WTC11 (cell line): ENCODE results near the gene ARVCF. TPM values are rescaled to one million over a fixed set of nuclear protein-coding genes. Genes with fewer than 3 reads are reported as not detected.

Experiments used
- ATAC-seq: fragments of 200-7000 bp; cut with Tn5 transposase; 2 replicates; pipeline ENCODE4 v1.10.0; 2021; ENCODE audit warnings: mild to moderate bottlenecking, moderate library complexity
- CTCF ChIA-PET: fragments of 300-600 bp; sonication (Branson Sonifier 250); formaldehyde crosslinking; loops from one replicate; lab custom pipeline; 2021; ENCODE audit warnings: antibody characterized with exemption; lab: Charles Lee
- POLR2A ChIA-PET: fragments of 350-600 bp; sonication (Branson Sonifier 250); formaldehyde crosslinking; loops from one replicate; lab custom pipeline; 2021; ENCODE audit warnings: antibody characterized with exemption; lab: Charles Lee
- DNase-seq: peaks from one replicate; pipeline ENCODE4 v3.0.0; 2021; ENCODE audit warnings: low spot score
- H3K27ac Mint-ChIP-seq: 2 replicates; pipeline ENCODE4 v1.8.0; 2021; ENCODE audit warnings: mixed read lengths
- H3K27me3 Mint-ChIP-seq: 2 replicates; pipeline ENCODE4 v1.8.0; 2021; ENCODE audit warnings: low read depth, mild to moderate bottlenecking, moderate library complexity, mixed read lengths
- H3K36me3 Mint-ChIP-seq: 2 replicates; pipeline ENCODE4 v1.8.0; 2021; ENCODE audit warnings: mixed read lengths
- H3K4me1 Mint-ChIP-seq: 2 replicates; pipeline ENCODE4 v1.8.0; 2022; ENCODE audit warnings: mixed read lengths
- H3K4me3 Mint-ChIP-seq: 2 replicates; pipeline ENCODE4 v1.8.0; 2021; ENCODE audit warnings: mild to moderate bottlenecking, moderate library complexity, mixed read lengths
- H3K9me3 Mint-ChIP-seq: 2 replicates; pipeline ENCODE4 v1.8.0; 2021; ENCODE audit warnings: mixed read lengths
- JAZF1 ChIP-seq: fragments of 250-450 bp; sonication (Bioruptor Pico); IDR thresholded peaks from 2 replicates; pipeline ENCODE4 v1.9.0; 2021; ENCODE audit warnings: moderate library complexity, mild to moderate bottlenecking, inconsistent platforms
- KAT7 ChIP-seq: sonication (generic); formaldehyde crosslinking; IDR thresholded peaks from 2 replicates; pipeline ENCODE4 v1.8.1; 2023; ENCODE audit warnings: missing genetic modification reagents, mild to moderate bottlenecking, borderline replicate concordance
- ZNF317 ChIP-seq: sonication (generic); formaldehyde crosslinking; IDR thresholded peaks from 2 replicates; pipeline ENCODE4 v1.8.1; 2023; ENCODE audit warnings: low read depth, mild to moderate bottlenecking, moderate library complexity, missing genetic modification reagents, borderline replicate concordance
- ZNF671 ChIP-seq: fragments of 250-450 bp; sonication (Bioruptor Pico); IDR thresholded peaks from 2 replicates; pipeline ENCODE4 v1.8.0; 2021; ENCODE audit warnings: mild to moderate bottlenecking
- total RNA-seq: library from RNA; stranded (reverse); gene quantifications from 3 replicates; pipeline ENCODE4 v1.2.3, GENCODE V29; 2021
- TF ChIP-seq, protein P1 (sequence below): sonication (generic); formaldehyde crosslinking; IDR thresholded peaks from 2 replicates; pipeline ENCODE4 v1.8.1; 2022; ENCODE audit warnings: mild to moderate bottlenecking, moderate library complexity, missing genetic modification reagents
- TF ChIP-seq, protein P2 (sequence below): fragments of 250-450 bp; sonication (Bioruptor Pico); IDR thresholded peaks from 2 replicates; pipeline ENCODE4 v1.8.0; 2021; ENCODE audit warnings: mild to moderate bottlenecking
- TF ChIP-seq, protein P3 (sequence below): sonication (generic); formaldehyde crosslinking; IDR thresholded peaks from 2 replicates; pipeline ENCODE4 v1.8.1; 2023; ENCODE audit warnings: mild to moderate bottlenecking, moderate library complexity, missing genetic modification reagents
- TF ChIP-seq, protein P4 (sequence below): fragments of 250-450 bp; sonication (Bioruptor Pico); IDR thresholded peaks from 2 replicates; pipeline ENCODE4 v1.9.0; 2021; ENCODE audit warnings: mild to moderate bottlenecking
- TF ChIP-seq, protein P5 (sequence below): sonication (generic); formaldehyde crosslinking; IDR thresholded peaks from 2 replicates; pipeline ENCODE4 v1.8.0; 2022; ENCODE audit warnings: missing genetic modification reagents

Gene ARVCF
- total RNA-seq, 1 experiment from 2014 or later, result 65.4 TPM

DNA sequence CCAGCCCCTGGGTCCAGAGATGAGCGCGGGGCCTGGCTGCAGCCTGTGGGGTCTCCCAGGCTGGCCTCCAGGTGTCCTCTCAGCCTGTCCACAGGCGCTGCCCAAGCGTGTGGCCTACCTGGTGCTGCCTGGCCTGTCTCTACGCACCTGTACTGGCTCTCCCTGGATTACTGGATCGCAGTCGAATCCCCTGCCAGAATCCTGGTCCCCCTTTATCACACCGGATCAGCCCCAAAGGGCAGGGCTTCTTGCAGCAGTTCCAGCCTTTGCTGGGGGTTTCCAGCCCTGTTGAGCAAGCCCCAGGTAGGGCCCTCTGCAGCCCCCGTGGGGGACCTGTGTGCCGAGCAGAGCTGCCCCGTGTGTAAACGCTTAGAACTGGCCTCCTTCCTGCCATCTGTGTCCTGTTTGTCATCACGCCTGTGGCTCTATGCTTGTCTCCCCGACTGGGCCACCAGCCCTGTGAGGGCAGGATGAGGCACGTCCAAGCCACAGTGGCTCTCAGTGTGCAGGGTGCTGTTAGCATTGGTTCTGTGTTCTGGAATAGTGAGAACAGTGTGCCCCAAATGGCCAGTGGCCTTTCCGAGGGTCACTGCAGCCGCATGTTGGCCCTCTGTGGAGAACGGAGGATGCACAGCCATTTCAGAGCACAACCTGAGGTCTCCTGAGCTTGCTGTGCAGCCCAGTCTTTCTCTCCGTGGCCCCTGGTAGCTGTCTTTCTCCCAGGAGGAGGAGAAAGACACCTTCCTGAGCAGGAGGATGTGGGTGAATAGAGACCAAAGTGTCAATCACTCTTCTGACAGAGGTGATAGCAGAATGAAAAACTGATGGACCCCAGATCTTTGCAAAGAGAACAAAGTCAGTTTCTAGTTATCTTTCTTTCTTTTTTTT is 61.1 kb downstream of the ARVCF start:
- peaks cover 28% of the 10 kb centered on the region for H3K4me1 Mint-ChIP-seq
- no peak for ATAC-seq
- POLR2A ChIA-PET, result no interaction called here
- no peak overlapping the region for H3K4me3 Mint-ChIP-seq
- no peaks in the 10 kb centered on the region for H3K9me3 Mint-ChIP-seq
- TF ChIP-seq, protein P1, sequence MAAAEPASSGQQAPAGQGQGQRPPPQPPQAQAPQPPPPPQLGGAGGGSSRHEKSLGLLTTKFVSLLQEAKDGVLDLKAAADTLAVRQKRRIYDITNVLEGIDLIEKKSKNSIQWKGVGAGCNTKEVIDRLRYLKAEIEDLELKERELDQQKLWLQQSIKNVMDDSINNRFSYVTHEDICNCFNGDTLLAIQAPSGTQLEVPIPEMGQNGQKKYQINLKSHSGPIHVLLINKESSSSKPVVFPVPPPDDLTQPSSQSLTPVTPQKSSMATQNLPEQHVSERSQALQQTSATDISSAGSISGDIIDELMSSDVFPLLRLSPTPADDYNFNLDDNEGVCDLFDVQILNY (CRISPR knock-in tag), result no peak
- TF ChIP-seq, all 79 proteins: peak for 0
- Mint-ChIP-seq H3K27ac (no peak overlapping the region), H3K27me3 (no peaks in the 10 kb centered on the region), H3K36me3 (peaks cover 4% of the 10 kb centered on the region)
- DNase-seq, result no peak
- CTCF ChIA-PET, result interaction anchor here (0.7 to 3.3 kb wide), 5 partner anchors 8 to 401 kb away, joined by 3 to 28 read pairs (median 3); no protein-coding TSS in a partner anchor

DNA sequence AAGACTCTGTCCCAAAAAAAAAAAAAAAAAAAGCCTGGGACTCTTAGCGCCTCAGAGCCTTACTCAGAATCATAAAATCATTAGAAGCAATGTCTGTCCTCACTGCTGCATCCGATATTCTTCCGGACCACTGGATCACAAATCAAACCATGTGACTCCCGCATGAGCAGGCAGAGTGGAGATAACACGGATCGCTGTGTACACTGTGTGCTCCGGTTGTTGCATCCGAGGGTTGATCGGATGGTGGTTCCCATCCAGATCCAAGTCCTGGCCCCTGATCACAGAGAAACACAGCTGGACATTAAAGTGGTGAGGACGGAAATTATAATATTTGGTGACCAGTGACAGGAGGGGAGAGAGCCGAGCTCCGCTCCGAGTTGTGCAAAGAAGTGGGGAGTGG is 65.3 kb downstream of the ARVCF start:
- ChIA-PET POLR2A (no interaction called here), CTCF (interaction anchor here (0.5 to 3.7 kb wide), 4 partner anchors 12 to 96 kb away, joined by 3 to 38 read pairs (median 3); no protein-coding TSS in a partner anchor)
- no peak for DNase-seq
- Mint-ChIP-seq H3K4me3 (no peak overlapping the region), H3K9me3 (no peaks in the 10 kb centered on the region), H3K27me3 (no peaks in the 10 kb centered on the region), H3K36me3 (peaks cover 6% of the 10 kb centered on the region), H3K27ac (peak overlapping the region; percentile 43), H3K4me1 (peaks cover 23% of the 10 kb centered on the region)
- ATAC-seq, result no peak
- TF ChIP-seq, protein P2, sequence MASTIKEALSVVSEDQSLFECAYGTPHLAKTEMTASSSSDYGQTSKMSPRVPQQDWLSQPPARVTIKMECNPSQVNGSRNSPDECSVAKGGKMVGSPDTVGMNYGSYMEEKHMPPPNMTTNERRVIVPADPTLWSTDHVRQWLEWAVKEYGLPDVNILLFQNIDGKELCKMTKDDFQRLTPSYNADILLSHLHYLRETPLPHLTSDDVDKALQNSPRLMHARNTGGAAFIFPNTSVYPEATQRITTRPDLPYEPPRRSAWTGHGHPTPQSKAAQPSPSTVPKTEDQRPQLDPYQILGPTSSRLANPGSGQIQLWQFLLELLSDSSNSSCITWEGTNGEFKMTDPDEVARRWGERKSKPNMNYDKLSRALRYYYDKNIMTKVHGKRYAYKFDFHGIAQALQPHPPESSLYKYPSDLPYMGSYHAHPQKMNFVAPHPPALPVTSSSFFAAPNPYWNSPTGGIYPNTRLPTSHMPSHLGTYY (CRISPR knock-in tag), result no peak
- no peak for TF ChIP-seq ZNF317 (CRISPR knock-in tag)

DNA sequence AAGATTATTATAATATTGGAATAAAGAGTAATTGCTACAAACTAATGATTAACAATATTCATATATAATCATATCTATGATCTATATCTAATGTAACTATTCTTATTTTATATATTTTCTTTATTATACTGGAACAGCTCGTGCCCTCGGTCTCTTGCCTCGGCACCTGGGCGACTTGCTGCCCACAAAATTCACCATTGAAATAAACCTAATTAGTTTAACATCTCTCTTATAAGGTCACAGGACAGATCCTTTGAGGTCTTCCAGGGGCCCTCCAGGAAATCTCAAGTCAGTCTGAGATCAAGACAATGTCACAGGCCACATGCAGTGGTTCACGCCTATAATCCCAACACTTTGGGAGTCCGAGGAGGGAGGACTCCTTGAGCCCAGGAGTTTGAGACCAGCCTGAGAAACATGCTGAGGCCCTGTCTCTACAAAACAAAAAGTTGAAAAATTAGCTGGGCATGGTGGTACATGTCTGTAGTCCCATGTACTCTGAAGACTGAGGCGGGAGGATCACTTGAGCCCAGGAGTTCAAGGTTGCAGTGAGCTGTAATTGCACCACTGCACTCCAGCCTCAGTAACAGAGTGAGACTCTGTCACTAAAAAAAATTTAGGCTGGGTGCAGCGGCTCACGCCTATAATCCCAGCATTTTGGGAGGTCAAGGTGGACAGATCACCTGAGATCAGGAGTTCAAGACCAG is 68.4 kb downstream of the ARVCF start:
- no peaks in the 10 kb centered on the region for H3K9me3 Mint-ChIP-seq
- no peaks in the 10 kb centered on the region for H3K27me3 Mint-ChIP-seq
- ATAC-seq, result no peak
- no peak overlapping the region for H3K27ac Mint-ChIP-seq
- TF ChIP-seq KAT7 (CRISPR knock-in tag) (no peak), ZNF671 (CRISPR knock-in tag) (no peak), JAZF1 (no peak)
- TF ChIP-seq, protein P3, sequence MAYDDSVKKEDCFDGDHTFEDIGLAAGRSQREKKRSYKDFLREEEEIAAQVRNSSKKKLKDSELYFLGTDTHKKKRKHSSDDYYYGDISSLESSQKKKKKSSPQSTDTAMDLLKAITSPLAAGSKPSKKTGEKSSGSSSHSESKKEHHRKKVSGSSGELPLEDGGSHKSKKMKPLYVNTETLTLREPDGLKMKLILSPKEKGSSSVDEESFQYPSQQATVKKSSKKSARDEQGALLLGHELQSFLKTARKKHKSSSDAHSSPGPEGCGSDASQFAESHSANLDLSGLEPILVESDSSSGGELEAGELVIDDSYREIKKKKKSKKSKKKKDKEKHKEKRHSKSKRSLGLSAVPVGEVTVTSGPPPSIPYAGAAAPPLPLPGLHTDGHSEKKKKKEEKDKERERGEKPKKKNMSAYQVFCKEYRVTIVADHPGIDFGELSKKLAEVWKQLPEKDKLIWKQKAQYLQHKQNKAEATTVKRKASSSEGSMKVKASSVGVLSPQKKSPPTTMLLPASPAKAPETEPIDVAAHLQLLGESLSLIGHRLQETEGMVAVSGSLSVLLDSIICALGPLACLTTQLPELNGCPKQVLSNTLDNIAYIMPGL (CRISPR knock-in tag), result no peak
- TF ChIP-seq, protein P4, sequence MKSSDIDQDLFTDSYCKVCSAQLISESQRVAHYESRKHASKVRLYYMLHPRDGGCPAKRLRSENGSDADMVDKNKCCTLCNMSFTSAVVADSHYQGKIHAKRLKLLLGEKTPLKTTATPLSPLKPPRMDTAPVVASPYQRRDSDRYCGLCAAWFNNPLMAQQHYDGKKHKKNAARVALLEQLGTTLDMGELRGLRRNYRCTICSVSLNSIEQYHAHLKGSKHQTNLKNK (CRISPR knock-in tag), result no peak
- TF ChIP-seq, protein P5, sequence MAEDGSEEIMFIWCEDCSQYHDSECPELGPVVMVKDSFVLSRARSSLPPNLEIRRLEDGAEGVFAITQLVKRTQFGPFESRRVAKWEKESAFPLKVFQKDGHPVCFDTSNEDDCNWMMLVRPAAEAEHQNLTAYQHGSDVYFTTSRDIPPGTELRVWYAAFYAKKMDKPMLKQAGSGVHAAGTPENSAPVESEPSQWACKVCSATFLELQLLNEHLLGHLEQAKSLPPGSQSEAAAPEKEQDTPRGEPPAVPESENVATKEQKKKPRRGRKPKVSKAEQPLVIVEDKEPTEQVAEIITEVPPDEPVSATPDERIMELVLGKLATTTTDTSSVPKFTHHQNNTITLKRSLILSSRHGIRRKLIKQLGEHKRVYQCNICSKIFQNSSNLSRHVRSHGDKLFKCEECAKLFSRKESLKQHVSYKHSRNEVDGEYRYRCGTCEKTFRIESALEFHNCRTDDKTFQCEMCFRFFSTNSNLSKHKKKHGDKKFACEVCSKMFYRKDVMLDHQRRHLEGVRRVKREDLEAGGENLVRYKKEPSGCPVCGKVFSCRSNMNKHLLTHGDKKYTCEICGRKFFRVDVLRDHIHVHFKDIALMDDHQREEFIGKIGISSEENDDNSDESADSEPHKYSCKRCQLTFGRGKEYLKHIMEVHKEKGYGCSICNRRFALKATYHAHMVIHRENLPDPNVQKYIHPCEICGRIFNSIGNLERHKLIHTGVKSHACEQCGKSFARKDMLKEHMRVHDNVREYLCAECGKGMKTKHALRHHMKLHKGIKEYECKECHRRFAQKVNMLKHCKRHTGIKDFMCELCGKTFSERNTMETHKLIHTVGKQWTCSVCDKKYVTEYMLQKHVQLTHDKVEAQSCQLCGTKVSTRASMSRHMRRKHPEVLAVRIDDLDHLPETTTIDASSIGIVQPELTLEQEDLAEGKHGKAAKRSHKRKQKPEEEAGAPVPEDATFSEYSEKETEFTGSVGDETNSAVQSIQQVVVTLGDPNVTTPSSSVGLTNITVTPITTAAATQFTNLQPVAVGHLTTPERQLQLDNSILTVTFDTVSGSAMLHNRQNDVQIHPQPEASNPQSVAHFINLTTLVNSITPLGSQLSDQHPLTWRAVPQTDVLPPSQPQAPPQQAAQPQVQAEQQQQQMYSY (CRISPR knock-in tag), result no peak
- H3K4me1 Mint-ChIP-seq, result peaks cover 19% of the 10 kb centered on the region
- peaks cover 14% of the 10 kb centered on the region for H3K36me3 Mint-ChIP-seq
- no peak overlapping the region for H3K4me3 Mint-ChIP-seq
- DNase-seq, result no peak
- CTCF ChIA-PET, result interaction anchor here (0.6 to 2.8 kb wide), 25 partner anchors 9 to 269 kb away, joined by 3 to 22 read pairs (median 4); partner anchors contain the start of genes GP1BB and TANGO2
- POLR2A ChIA-PET, result no interaction called here
